Fibroblast of pulmonary artery (primary cell): ENCODE measurements around the gene FMO4.
"Not testable (repeated sequence)": the region's sequence is repeated elsewhere in the genome, so short reads cannot be mapped to it uniquely, and the experiment has no call there.

Experiments
- DNase-seq: peaks from one replicate; pipeline ENCODE4 v3.0.0-alpha.2; 2010; ENCODE audit warnings: low read depth
- H3K4me3 ChIP-seq: replicated peaks from 2 replicates; pipeline ENCODE4 v1.5.1; 2011; ENCODE audit warnings: low read depth, mild to moderate bottlenecking, control low read depth, low read length, moderate library complexity
- CTCF ChIP-seq: IDR thresholded peaks from 2 replicates; pipeline ENCODE4 v1.5.1; 2011; ENCODE audit warnings: mild to moderate bottlenecking, control low read depth, low read length, inconsistent platforms; ENCODE audit errors: missing control alignments

Gene FMO4

DNA sequence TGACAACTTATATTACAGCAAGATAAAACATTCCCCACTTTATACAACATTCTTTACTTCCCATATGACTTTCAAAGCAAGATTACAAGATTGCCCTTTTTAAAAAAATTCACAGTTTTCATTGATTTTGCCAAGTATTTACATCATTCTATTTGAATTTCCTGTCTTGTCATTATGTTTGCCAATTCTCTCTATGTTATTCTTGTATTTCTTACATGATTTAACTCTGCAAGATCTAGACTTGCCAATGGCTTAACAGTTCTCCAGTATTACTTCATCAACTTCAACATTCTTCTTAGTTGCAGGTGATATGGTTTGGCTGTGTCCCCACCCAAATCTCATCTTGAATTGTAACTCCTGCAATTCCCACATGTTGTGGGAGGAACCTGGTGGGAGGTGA, 31.6 kb downstream of the FMO4 start:
- no peak for TF ChIP-seq CTCF
- peak; percentile 55 for DNase-seq
- H3K4me3 ChIP-seq: no peak overlapping the region

DNA sequence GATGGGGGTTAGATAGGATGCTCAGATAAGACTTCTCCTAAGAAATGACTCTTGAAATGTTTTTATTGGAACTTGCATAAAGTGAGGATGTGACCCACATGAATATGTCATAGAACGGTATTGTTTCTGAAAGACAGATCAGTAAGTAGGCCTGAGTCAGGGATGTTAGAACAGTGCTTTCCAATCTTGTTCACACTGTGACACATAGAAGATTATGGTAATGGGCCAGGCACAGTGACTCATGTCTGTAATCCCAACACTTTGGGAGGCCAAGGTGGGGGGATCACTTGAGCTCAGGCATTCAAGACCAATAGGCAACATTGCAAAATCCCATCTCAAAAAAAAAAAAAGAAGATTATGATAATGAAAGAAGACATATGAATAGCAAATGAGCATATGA, 32.9 kb downstream of the FMO4 start:
- peak; percentile 26 for DNase-seq
- no peak overlapping the region for H3K4me3 ChIP-seq
- no peak for TF ChIP-seq CTCF

GRCh38 chr1:171350594-171350993, 36.6 kb downstream of the FMO4 start:
- TF ChIP-seq CTCF: no peak
- H3K4me3 ChIP-seq: no peak overlapping the region
- DNase-seq: no peak

GRCh38 chr1:171351961-171352360, 38.0 kb downstream of the FMO4 start:
- DNase-seq: no peak
- TF ChIP-seq CTCF: no peak
- no peak overlapping the region for H3K4me3 ChIP-seq

GRCh38 chr1:171352554-171352953, 38.6 kb downstream of the FMO4 start:
- DNase-seq: no peak
- H3K4me3 ChIP-seq: no peak overlapping the region
- TF ChIP-seq CTCF: no peak

DNA sequence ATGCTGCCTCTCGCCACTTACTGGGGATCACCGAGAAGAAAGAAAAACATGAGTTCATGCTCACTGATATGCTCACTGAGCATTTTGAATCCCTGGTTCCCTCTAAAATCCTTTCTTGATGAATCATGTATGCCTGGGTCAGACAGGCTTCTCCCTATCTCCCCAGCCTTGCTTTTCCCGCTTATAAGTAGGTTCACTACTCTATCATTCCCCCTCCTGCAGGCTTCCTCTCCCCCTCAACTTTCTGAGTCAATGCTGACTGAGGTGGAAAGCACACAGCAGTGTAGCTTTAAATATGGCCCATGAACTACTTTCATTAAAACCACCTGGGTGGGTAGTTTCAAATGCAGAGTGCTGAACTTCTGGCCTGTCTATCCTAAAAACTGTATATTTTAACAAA, 41.7 kb downstream of the FMO4 start:
- DNase-seq: no peak
- no peak for TF ChIP-seq CTCF
- H3K4me3 ChIP-seq: no peak overlapping the region

- H3K4me3 ChIP-seq: no peak overlapping the region
- no peak for TF ChIP-seq CTCF
- DNase-seq: no peak
Observed at GRCh38 chr1:171357179-171357578, 43.2 kb downstream of the FMO4 start.

DNA sequence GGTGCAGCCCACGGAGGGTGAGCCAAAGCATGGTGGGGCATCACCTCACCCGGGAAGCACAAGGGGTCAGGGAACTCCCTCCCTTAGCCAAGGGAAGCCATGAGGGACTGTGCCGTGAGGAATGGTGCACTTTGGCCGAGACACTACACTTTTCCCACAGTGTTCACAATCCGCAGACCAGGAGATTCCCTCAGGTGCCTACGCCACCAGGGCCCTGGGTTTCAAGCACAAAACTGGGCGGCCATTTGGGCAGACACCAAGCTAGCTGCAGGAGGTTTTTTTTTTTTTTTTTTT, 45.3 kb downstream of the FMO4 start:
- H3K4me3 ChIP-seq, DNase-seq: not testable (repeated sequence)
